HG03039 (cell line): Measurements from ENCODE around the gene RPS25.
"Not testable (repeated sequence)": the region's sequence is repeated elsewhere in the genome, so short reads cannot be mapped to it uniquely, and the experiment has no call there.

Experiments used
- ATAC-seq: cut with Tn5 transposase; IDR thresholded peaks from one replicate; pipeline ENCODE4 v1.9.1; 2021; ENCODE audit warnings: mild to moderate bottlenecking, moderate library complexity; ENCODE audit not compliant: unreplicated experiment

Gene RPS25

DNA sequence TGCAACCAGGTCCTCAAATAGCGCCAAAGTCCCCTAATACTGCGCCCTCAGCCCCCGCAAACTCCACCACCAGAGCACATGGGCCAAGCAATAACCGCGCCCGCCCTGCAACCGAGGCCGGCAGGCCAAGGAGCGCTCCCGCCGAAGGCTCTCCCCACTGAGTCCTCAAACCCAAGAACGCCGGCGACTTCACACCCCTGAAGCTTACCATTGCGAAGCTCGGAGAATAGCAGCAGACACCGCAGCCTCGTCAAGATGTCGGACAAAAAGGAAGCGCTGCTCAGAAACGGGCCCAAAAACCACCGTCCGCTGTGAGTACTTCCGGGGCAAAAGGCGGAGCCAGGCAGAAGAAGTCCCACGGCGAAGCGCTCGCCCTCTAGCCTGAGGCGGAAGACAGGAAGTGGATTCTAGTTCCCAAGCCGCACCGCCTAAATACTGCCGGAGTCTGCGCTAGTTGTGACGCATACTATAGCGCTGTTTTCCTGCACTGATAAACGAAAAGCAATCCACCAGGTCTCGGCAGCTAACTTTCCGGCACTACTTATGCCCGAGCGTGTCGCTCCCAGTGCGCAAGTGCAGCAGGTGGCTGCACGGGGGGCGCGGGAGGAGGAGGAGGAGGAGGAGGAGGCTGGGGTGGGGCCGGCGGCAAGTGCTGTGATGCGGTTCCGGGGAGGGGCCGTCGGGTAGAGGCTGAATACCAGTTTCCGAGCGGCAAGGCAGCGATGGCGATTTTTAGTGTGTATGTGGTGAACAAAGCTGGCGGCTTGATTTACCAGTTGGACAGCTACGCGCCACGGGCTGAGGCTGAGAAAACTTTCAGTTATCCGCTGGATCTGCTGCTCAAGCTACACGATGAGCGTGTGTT lies at the start of gene RPS25, which contains the start of gene TRAPPC4:
Gene RPS25 (minus strand): TSS at position 270 of the 865 bp plus-strand sequence. CDS start 59 bp downstream, at position 211.
Gene TRAPPC4 (plus strand): TSS at position 693 of the 865 bp plus-strand sequence. CDS start 30 bp downstream, at position 723.
- ATAC-seq, result peak; percentile 79

GRCh38 chr11:119067371-119068222 lies 49.5 kb upstream of the RPS25 start, which contains the start of gene VPS11:
TSS of gene VPS11 (plus strand) at chr11:119067818. CDS start at chr11:119067824, 6 bp downstream.
- ATAC-seq, result peak; percentile 86

DNA sequence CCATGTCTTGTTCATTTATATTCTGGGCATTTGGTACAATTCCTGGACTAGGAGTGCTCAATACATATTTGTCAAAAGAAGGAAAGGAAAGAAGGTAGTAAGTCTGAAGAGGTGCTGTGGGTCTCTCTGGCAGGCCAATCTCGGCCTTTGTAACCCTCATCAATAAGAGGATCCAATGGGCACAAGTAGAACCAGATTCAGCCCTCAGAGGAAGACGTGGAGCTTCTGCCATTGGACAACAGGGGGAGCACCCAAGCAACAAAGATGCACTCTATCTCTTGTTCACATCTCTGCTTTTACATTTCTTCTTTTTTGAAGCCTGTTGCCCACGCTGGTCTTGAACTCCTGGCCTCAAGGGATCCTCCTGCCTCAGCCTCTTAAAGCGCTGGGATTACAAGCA lies 47.2 kb upstream of the RPS25 start:
- no peak for ATAC-seq

DNA sequence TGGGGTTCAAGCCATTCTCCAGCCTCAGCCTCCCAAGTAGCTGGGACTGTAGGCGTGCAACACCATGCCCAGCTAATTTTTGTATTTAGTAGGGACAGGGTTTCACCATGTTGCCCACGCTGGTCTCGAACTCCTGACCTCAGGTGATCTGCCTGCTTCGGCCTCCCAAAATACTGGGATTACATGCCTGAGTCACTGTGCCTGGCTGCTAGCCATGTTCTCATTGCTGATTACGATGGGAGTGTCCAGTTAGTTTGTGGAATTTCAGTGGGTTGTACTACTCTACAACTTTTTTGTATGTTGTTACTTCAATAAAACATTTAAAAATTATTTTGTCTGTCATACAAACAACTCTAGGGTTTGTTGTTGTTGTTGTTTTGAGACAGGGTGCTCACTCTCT lies 44.6 kb upstream of the RPS25 start:
- ATAC-seq, result no peak

DNA sequence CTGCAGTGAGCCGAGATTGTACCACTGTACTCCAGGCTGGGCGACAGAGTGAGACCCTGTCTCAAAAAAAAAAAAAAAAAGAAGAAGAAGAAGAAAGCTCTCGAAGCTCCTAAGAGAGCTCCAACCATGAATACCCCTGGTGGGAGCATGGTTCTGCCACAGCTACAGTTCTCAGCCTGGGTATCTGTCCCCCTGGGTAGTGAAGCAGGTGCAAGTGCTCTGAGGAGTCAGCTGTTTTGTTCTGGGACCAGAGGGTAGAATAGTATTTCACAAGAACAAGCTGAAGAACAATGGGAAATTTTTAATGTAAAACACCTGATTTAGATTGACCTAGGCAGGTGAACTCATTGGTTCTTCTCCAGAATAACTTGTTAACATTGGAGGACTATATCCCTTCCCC lies 43.1 kb upstream of the RPS25 start:
- ATAC-seq, result no peak

GRCh38 chr11:119059128-119059527 lies 41.0 kb upstream of the RPS25 start:
- not testable (repeated sequence) for ATAC-seq

DNA sequence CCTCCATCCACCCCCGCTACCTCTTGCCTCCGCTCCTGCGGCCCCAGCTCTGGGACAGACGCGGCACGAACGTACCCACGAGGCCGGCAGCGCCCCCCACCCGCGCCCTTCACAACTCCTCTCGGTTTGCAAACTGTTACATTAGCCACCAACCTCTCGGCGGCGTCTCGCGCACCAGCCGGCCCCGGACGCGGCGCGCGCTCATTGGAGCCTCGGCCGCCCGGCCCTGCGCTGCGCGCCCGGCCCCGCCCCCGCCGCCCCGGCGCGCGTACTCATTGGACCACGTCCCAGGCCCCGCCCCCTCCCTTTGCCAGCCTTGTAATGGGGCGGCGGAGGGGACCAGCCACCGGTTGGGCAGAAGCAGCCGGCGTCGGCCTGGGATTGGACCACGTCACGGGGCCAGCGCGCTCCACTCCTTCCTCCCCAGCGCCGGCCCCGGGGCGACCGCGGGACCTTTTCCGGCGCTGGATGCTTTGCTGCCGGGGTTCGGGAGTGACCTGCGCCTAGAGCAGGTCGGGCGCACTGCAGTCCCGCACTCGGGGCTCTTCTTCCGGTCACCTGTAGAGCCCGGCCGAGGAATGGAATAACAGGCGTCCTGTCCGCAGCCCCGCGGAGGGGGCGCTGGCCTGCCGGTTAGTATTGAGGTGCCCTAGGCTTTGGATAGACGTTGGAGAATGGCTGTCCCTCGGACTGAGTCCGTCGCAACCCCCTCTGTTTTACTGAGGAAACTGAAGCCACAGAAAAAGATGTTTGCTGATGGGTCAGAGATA lies 39.0 kb upstream of the RPS25 start, which contains the start of gene HYOU1:
Gene HYOU1 (minus strand): TSS at position 206 of the 770 bp plus-strand sequence. CDS start 1,045 bp downstream, outside the sequence.
- peak; percentile 81 for ATAC-seq

DNA sequence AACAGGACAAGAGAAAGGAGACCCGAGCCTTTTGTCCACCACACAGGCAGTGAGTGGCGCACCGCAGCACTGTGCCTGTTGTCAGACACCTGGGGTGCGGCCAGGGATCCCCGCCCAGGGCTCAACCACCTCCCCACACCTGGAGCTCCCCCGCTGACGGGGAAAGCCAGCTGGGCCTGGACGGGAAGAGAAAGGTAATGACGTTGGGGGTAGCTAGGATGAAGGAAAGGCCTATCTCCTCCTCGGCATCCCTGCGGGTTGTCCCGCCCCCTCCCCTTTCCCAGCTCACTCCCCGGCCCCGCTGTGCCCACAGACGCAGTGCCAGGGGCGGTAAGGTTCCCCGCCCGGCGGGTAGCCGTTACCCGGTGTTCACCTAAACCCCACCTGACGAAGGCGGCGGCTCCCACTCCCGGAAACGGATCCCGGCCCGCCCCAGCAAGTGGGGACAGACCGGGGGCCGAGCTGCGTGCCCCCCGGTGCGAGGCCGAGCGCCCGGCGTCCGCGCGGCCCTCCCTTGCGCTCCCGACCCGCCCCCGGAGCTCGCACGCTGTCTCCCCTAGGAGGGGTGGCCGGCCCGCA lies 38.4 kb upstream of the RPS25 start:
- ATAC-seq, result peak; percentile 6

- no peak for ATAC-seq
Observed at GRCh38 chr11:119055901-119056300, 37.8 kb upstream of the RPS25 start.

DNA sequence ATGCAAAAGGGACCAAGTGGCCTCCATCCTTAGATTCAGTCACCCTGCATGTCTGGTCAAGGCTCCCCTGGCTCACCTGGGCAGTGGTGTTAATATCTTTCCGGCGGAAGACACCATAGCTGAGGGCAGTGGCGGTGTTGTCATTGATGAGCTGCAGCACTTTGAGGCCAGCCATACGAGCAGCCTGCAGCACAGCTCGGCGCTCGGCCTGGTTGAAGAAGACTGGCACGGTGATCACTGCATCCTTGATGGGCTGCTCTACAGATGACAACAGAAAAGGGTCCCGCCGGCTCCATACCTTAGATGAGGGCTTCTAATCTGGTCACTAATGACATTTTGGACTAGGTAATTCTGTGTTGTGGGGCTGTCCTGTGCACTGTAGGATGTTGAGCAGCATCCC lies 36.3 kb upstream of the RPS25 start:
- ATAC-seq, result no peak

GRCh38 chr11:119052163-119052814 lies 34.1 kb upstream of the RPS25 start:
- no peak for ATAC-seq

- peak; percentile 53 for ATAC-seq
Observed at GRCh38 chr11:119051440-119052162, 33.5 kb upstream of the RPS25 start.

GRCh38 chr11:119049081-119049480 lies 30.9 kb upstream of the RPS25 start:
- no peak for ATAC-seq

DNA sequence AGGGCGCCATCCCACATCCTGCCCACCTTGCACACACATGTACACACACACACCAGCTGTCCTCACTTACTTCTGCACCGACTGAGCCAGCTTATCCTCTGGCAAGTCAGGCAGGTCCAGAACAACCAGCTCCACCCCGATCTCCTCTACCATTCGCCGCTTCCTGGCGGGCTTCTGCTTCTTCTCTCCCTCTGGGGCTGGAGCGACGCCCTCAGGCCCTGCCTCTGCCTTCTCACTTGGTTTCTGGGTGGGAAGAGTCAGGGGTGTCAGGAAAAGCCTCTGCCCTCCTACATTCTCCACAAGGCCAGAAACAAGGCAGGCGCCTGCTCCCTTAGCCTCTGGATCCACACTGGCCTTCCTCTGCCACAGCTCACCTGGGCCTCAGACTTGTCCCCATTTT lies 30.5 kb upstream of the RPS25 start:
- ATAC-seq, result no peak

DNA sequence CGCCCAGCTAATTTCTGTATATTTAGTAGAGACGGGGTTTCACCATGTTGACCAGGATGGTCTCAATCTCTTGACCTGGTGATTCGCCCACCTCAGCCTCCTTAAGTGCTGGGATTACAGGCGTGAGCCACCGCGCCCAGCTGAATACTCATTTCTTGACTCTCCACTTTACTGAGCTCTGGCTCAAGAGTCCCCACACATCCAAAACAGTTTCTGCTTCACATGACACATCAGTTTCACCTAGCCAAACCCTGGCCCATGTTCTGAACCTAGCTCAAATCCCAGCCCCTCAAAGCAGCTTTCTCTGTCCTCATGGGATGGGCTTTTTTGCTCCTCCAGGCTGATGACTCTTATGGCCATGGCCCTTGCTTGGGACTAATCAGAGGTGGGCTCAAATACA lies 29.1 kb upstream of the RPS25 start:
- ATAC-seq, result no peak

DNA sequence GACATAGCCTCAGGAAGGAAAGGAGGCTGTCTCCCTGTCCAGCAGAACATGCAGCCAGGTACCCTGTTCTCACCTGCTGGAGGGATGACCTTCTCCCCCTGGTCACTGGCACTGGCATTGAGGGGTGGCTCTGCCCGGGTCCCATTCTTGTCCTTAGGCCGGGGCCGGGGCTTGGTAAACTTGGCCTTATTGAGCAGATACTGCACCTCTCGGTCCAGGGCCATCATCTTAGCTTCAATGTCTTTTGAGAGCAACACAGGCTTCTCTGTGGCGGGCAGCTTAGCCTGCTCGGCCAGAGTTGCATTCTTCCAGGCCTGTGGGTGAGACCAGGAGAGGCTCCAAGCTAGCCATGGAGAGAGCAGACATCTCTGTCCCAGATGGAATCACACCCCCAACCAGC lies 28.3 kb upstream of the RPS25 start:
- no peak for ATAC-seq

DNA sequence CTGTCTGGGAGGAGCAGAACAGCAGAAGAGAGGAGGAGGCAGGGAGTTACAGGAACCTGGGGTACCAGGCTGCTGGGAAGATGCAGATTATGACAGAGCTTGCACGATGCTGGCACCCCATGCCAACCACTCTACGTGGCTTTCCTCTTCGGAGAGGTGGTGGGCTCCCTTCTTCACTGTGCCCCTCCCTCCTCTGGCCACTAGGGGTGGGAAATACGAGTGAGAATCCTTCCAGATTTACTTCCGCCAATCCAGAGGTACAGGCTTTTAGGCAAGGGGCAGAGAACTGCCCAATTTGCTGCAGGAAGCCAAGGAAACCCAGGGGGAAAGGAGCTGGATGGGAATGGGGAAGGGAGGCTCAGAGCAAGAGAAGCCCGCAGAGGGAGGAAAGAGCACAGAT lies 26.6 kb upstream of the RPS25 start:
- ATAC-seq, result no peak

GRCh38 chr11:119042927-119043326 lies 24.8 kb upstream of the RPS25 start:
- no peak for ATAC-seq
